Fibroblast of skin of left quadriceps (primary cell): Measurements from ENCODE around the gene TRIM59.
A peak's percentile ranks its signal among the peaks of the same experiment; 100 is the strongest.
"Not testable (repeated sequence)": the region's sequence is repeated elsewhere in the genome, so short reads cannot be mapped to it uniquely, and the experiment has no call there.

Experiments
- DNase-seq, 2 experiments: peaks; one replicate each; pipeline ENCODE4 v3.0.0-alpha.2; 2013; ENCODE audit warnings: low read depth in 2 of 2

TRIM59 gene

DNA sequence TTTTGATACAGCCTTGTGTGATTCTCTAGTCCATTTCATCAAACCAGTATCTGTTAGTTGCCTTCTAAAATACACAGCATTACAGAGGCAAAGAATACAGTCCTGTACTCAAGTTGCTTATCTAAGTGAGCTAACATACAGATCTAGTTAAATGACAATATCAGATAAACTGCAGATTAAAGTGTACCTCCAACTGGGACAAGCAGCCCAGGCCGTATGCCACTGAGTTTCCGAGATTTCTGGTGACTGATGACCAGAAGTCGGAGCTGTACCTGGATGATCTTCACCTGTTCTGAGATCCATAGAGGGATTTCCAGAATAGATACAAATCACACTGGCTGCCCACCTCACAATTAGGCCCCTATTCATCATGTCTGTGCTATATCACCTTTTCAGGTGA lies 6.3 kb upstream of the TRIM59 start:
- no peak for DNase-seq

DNA sequence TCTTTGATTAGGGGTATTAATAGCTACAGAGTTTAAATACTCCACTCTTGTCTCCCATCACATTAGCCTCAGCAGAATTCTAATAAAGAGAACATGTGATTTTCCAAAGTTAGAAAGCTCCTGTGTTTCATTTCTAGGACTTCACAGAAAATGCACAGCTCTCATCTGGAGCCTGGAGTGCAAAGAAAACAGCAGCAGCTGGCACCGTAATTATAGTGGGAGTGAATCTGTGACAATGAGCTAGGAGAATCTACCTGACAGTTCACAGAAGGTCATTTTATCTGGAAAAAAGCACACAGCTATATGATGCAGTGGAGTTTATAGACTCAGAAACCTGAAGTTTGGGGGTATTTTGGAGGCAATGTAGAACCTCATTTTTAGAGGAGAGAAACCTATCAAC lies 5.4 kb upstream of the TRIM59 start:
- no peak for DNase-seq

- not testable (repeated sequence) for DNase-seq
These were observed 2.7 kb upstream of the TRIM59 start for GRCh38 chr3:160452251-160452650.

DNA sequence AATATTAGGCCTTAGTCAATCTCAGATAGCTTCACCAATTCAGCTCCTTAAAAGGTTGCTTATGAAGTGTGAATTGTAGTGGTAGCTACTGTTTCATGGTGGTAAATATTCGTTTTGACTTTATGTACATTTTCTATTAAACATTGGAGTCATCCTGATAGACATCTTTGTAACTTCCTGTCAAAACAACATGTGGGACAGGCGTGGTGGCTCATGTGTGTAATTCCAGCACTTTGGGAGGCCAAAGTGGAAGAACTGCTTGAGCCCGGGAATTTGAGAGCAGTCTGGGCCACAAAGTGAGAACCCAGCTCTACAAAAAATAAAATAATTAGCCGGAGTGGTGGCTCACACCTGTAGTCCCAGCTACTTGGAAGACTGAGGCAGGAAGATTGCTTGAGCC lies 2.0 kb upstream of the TRIM59 start:
- DNase-seq: no peak

- peak; percentile 92 to 93 for DNase-seq
These were observed 1.3 kb upstream of the TRIM59 start for GRCh38 chr3:160450846-160451245.

DNA sequence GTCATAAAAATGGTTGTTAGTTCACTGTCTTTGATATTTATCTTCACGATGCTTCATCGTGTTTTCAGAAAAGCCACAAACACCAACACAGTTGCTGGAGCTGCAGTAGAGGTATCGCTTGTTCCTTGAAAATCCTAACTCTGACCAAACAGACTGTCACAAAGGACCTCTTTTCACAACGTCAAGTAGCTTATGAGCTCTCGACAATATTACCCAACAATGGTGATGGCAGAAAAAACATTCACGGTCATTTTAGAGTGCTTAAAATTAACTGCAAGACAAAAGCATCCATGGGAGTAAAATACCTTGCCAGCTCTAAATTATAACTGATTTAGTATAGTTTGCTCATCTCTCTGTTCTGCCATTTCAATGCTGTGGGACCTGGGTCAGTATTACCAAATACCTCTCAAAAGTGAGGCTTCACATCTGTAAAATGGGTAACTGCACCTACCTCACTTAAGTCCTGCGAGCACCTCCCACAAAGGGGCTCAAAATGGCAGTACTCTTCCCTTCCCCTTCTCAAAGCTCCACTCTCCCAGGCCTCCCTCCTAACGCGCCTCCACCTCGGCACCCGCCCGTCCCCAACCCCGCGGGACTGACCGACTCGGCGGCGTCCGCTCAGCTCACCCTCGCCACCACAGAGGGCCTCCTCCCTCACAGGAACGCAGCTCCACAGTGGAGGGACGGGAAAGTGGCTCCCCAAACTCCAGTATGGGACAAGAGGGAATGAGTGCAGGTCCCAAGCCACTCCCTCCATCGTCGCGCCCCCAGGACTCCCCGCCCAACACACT lies 546 bp downstream of the TRIM59 start:
- DNase-seq: no peak

GRCh38 chr3:160447544-160447943 lies 2.0 kb downstream of the TRIM59 start:
- peak; percentile 20 to 29 for DNase-seq

- no peak for DNase-seq
These were observed 3.0 kb downstream of the TRIM59 start for GRCh38 chr3:160446522-160447056.

DNA sequence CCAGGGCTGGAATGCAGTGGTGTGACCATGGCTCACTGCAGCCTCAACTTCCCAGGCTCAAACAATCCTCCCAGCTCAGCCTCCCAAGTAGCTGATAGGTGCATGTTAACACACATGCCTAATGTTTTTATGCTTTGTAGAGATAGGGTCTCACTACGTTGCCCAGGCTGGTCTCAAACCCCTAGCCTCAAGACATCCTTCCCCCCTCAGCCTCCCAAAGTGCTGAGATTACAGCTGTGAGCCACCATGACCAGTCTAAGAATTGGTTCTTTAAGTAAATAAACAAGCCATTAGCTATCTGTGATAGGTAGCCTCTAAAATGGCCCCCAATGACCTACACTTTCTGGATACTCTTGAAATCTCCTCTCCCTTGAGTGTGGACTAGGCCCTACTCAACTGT lies 3.7 kb downstream of the TRIM59 start:
- DNase-seq: no peak

- DNase-seq: no peak
These were observed 5.2 kb downstream of the TRIM59 start for GRCh38 chr3:160444411-160444810.

DNA sequence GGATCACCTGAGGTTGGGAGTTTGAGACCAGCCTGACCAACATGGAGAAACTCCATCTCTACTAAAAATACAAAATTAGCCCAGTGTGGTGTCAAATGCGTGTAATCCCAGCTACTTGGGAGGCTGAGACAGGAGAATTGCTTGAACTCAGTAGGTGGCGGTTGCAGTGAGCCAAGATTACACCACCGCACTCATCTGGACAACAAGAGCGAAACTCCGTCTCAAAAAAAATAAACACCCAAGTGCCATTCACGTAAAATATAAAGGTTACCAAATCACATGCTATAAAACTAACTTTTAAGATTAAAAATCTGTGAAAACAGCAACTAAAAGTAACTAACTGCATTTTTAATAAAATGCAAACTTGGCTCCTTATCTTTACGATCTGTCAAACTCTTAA lies 8.9 kb downstream of the TRIM59 start:
- DNase-seq: no peak

DNA sequence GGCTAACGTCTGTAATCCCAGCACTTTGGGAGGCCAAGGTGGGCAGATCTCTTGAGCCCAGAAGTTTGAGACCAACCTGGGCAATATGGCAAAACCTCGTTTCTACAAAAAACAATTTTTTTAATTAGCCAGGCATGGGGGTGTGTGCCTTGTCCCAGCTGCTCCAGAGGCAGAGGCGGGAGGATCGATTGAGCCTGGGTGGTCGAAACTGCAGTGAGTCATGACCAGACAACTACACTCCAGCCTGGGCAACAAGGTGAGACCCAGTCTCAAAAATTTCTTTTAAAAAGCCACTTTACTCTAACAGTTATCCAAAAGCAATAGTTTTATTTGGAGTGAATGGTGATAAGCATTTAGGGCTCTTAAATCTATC lies 12.5 kb downstream of the TRIM59 start:
- DNase-seq: no peak

DNA sequence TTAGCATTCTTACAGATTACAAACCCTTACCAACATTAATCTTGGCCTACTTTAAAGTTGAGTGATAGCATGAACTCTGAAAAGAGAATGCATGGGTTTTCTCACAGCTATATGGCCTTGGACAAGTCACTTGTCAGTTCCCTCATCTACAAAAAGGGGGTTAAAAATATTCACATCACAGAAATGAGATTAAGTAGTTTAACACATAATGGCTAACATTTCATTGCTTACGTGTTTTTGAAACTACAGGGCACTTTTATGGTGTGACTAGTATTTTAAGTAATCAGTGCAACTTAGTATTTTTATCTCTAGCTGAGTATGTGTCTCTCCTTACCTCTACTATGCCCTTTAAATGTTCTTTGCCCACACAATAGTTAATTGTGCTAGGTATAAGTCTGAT lies 13.8 kb downstream of the TRIM59 start:
- DNase-seq: no peak

DNA sequence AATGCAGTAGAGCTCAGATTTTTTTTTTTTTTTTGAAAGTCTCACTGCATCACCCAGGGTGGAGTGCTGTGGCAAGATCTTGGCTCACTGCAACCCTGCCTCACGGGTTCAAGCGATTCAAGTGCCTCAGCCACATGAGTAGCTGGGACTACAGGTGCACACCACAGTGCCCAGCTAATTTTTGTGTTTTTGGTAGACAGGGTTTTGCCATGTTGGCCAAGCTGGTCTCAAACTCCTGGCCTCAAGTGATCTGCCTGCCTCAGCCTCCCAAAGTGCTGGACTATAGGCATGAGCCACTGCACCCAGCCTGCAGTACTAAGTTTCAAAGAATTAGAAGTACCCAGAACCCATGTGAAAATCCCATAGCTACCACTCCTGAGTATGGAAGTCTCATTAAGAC lies 14.5 kb downstream of the TRIM59 start:
- no peak for DNase-seq

GRCh38 chr3:160434071-160434470 lies 15.5 kb downstream of the TRIM59 start:
- DNase-seq: peak; percentile 33 to 37

- no peak for DNase-seq
These were observed 21.7 kb downstream of the TRIM59 start for GRCh38 chr3:160427832-160428424.

DNA sequence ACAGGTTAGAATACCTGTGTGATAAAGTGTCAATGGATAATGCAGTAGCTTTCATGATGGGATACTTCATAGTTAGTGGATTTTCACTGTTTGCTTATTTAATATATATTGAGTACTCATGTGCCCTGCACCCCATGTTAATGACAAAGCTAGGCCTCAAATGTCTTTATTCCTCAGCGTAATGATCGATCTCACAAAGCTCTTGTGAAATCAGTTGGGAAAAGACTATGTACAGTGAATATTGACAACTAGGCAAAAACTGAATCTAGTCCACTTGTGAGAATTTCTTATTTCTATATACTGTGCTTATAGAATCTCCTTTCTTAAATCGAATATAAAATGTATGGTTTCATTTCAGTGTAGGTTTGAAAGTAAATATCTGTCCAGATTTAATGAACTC lies 32.3 kb downstream of the TRIM59 start:
- DNase-seq: no peak

GRCh38 chr3:160413613-160414248 lies 35.9 kb downstream of the TRIM59 start:
- peak; percentile 55 to 64 for DNase-seq

GRCh38 chr3:160412477-160412876 lies 37.1 kb downstream of the TRIM59 start:
- no peak for DNase-seq

GRCh38 chr3:160409812-160410610 lies 39.6 kb downstream of the TRIM59 start:
- no peak for DNase-seq

DNA sequence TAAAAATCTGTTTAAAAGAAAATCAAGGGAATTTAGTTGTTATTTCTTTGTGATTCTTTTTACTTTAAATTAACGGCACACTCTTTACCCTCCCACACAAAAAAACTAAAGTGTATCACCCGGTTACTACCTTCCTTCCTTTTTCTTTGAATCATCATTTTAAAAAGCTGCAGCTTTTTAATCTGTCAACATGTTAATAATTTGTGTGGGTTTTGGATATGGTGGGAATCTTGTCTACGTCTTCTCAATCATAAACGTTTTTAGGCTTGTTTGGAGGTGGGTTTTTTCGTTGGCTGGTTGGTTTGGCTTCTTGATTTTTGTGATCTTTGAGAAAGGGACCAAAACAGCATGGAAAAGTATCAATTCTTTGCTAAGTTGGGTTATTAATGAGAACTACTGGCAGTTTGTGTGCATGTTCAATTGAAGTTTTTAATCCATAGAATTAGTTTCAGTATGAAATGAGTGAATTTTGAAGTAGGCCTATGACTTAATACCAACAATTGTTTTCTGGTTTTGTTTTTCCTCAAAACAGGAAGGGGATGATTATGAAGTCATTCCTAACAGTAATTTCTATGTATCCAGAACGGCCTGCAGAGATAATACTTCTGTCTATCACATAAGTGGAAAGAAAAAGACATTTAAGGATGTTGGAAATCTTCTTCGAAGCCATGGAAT lies 45.7 kb downstream of the TRIM59 start:
- no peak for DNase-seq
